Mesenchymal stem cell (in vitro differentiated cells and primary cell): ENCODE data around the gene MAMDC4.

Experiments used
- DNase-seq: peaks from one replicate; pipeline ENCODE4 v3.0.0-alpha.2; 2013
- H2AFZ ChIP-seq: one replicate; pipeline ENCODE4 v1.6.1; 2013; ENCODE audit warnings: low read depth, mild to moderate bottlenecking, control low read depth, inconsistent platforms, low read length, moderate library complexity
- H2AK5ac ChIP-seq: 2 replicates; pipeline ENCODE4 v1.6.1; 2013; ENCODE audit warnings: low read length, moderate library complexity, mild to moderate bottlenecking, inconsistent platforms; ENCODE audit not compliant: severe bottlenecking
- H2BK120ac ChIP-seq: one replicate; pipeline ENCODE4 v1.6.1; 2013; ENCODE audit warnings: low read depth, mild to moderate bottlenecking, inconsistent platforms, low read length, moderate library complexity
- H2BK12ac ChIP-seq, 2 experiments: one replicate each; pipeline ENCODE4 v1.6.1; 2013; ENCODE audit warnings: inconsistent platforms in 2 of 2, low read length in 2 of 2, mild to moderate bottlenecking in 2 of 2, moderate library complexity in 2 of 2, control low read depth in 1 of 2
- H2BK15ac ChIP-seq: one replicate; pipeline ENCODE4 v1.6.1; 2013; ENCODE audit warnings: mild to moderate bottlenecking, low read depth, inconsistent platforms; ENCODE audit not compliant: poor library complexity, severe bottlenecking
- H2BK5ac ChIP-seq: 2 replicates; pipeline ENCODE4 v1.6.1; 2013; ENCODE audit warnings: low read depth, mild to moderate bottlenecking, low read length, control low read depth, inconsistent platforms; ENCODE audit not compliant: poor library complexity, severe bottlenecking
- H3K14ac ChIP-seq, 2 experiments: one replicate each; pipeline ENCODE4 v1.6.1; 2013; ENCODE audit warnings: inconsistent platforms in 2 of 2, low read length in 2 of 2, control low read depth in 1 of 2, mild to moderate bottlenecking in 1 of 2, moderate library complexity in 1 of 2
- H3K18ac ChIP-seq, 2 experiments: one replicate each; pipeline ENCODE4 v1.6.1; 2013; ENCODE audit warnings: inconsistent platforms in 2 of 2, low read length in 2 of 2, control low read depth in 1 of 2, low read depth in 1 of 2, mild to moderate bottlenecking in 1 of 2
- H3K23ac ChIP-seq, 2 experiments: one replicate each; pipeline ENCODE4 v1.6.1; 2013; ENCODE audit warnings: inconsistent platforms in 2 of 2, low read length in 2 of 2, mild to moderate bottlenecking in 2 of 2, moderate library complexity in 2 of 2, control low read depth in 1 of 2
- H3K27ac ChIP-seq: 2 replicates; pipeline ENCODE4 v1.5.1; 2013; ENCODE audit warnings: mild to moderate bottlenecking, moderate library complexity, low read length, control low read depth, inconsistent platforms; ENCODE audit not compliant: poor library complexity, severe bottlenecking
- H3K27me3 ChIP-seq, 2 experiments: 2 replicates each; pipeline versions ENCODE4 v1.6.1 to v1.7.0; 2013; ENCODE audit warnings: low read length in 2 of 2, mild to moderate bottlenecking in 2 of 2, moderate library complexity in 2 of 2, control low read depth in 1 of 2, inconsistent platforms in 1 of 2; ENCODE audit not compliant: control insufficient read depth in 1 of 2, insufficient read depth in 1 of 2
- H3K36me3 ChIP-seq, 2 experiments: 2 replicates each; pipeline versions ENCODE4 v1.6.1 to v1.7.0; 2013; ENCODE audit warnings: low read length in 2 of 2, control low read depth in 1 of 2, inconsistent platforms in 1 of 2, low read depth in 1 of 2, mild to moderate bottlenecking in 1 of 2; ENCODE audit not compliant: insufficient read depth in 2 of 2, control insufficient read depth in 1 of 2
- H3K4ac ChIP-seq, 2 experiments: one replicate each; pipeline ENCODE4 v1.6.1; 2013; ENCODE audit warnings: inconsistent platforms in 2 of 2, low read length in 2 of 2, mild to moderate bottlenecking in 2 of 2, moderate library complexity in 2 of 2, control low read depth in 1 of 2, low read depth in 1 of 2
- H3K4me1 ChIP-seq: 2 replicates; pipeline ENCODE4 v1.6.1; 2013; ENCODE audit warnings: low read depth, low read length, control low read depth; ENCODE audit not compliant: control insufficient read depth, insufficient read depth
- H3K4me2 ChIP-seq: 2 replicates; pipeline ENCODE4 v1.6.1; 2013; ENCODE audit warnings: low read length, mild to moderate bottlenecking, inconsistent platforms; ENCODE audit not compliant: poor library complexity, severe bottlenecking
- H3K4me3 ChIP-seq, 2 experiments: 2 replicates each; pipeline versions ENCODE4 v1.5.1 to v1.7.0; 2013; ENCODE audit warnings: low read length in 2 of 2, mild to moderate bottlenecking in 2 of 2, control low read depth in 1 of 2, low read depth in 1 of 2; ENCODE audit not compliant: insufficient read depth in 1 of 2
- H3K79me1 ChIP-seq: replicated peaks from 2 replicates; pipeline ENCODE4 v1.6.1; 2013; ENCODE audit warnings: mild to moderate bottlenecking, control low read depth, low read length, inconsistent platforms; ENCODE audit not compliant: poor library complexity, severe bottlenecking
- H3K9ac ChIP-seq: 2 replicates; pipeline ENCODE4 v1.7.0; 2013; ENCODE audit warnings: mild to moderate bottlenecking, low read length, moderate library complexity
- H3K9me3 ChIP-seq: 2 replicates; pipeline ENCODE4 v1.7.0; 2013; ENCODE audit warnings: mild to moderate bottlenecking, low read length; ENCODE audit not compliant: control insufficient read depth
- H4K8ac ChIP-seq: one replicate; pipeline ENCODE4 v1.6.1; 2013; ENCODE audit warnings: inconsistent platforms, mild to moderate bottlenecking, low read length, moderate library complexity
- H4K91ac ChIP-seq: one replicate; pipeline ENCODE4 v1.6.1; 2013; ENCODE audit warnings: mild to moderate bottlenecking, low read length, inconsistent platforms
- WGBS: methylation state at CpG from one replicate; pipeline ENCODE4 v1.1.7; 2013; ENCODE audit warnings: mixed read lengths; 5-methylcytosine and 5-hydroxymethylcytosine counted together

The MAMDC4 gene

DNA sequence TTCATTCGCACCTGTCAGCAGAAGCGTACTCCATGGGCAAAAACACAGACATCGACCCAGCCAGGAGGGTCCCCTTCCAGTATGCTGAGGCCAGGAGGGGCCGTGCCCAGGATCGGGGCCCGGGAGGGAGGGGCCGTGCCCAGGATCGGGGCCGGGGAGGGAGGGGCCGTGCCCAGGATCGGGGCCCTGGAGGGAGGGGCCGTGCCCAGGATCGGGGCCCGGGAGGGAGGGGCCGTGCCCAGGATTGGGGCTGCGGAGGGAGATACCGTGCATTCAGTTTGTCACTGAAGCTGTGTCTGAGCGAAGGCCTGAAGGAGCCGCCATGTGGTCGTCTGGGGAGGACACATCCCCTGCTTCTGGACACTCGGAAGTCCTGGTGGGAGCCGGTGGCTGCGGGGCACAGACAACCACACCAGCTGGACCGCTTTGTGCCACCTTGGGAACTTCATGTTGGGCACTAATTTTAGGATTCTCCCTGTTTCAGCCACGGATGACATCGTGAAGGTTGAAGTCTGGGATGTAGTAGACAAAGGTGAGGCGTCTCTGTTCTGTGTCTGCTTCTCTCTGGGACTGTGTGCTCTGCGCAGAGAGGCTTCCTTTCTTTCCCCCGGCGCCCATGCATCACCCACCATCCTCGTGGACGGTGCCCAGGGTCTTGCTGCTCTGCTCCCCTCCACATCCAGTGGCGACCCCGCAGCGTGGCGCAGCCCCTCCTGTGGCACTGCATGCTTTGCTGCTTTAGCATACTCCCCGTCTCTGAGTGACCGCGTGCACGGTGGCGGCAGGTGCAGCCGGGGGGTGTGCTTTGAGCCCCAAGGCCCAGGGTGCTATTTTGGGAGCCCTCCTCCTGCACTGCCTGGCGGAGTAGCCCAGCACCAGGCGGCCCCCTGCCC is 26.6 kb upstream of the MAMDC4 start:
- no peak for DNase-seq
- WGBS: 96% methylated on average over 44 of the region's 44 CpGs
- no peak overlapping the region for H3K4ac ChIP-seq
- H3K4me3 ChIP-seq: no peak overlapping the region
- no peak overlapping the region for H3K9ac ChIP-seq
- H3K14ac ChIP-seq: no peak overlapping the region
- no peak overlapping the region for H2AK5ac ChIP-seq
- H3K4me1 ChIP-seq: peaks cover 11% of the 10 kb centered on the region
- H3K9me3 ChIP-seq: no peaks in the 10 kb centered on the region
- H4K8ac ChIP-seq: no peak overlapping the region
- no peak overlapping the region for H3K18ac ChIP-seq
- H2BK120ac ChIP-seq: no peak overlapping the region
- no peak overlapping the region for H4K91ac ChIP-seq
- no peak overlapping the region for H2BK15ac ChIP-seq
- H3K27ac ChIP-seq: no peak overlapping the region
- no peak overlapping the region for H3K4me2 ChIP-seq
- peaks cover 60 to 93% of the 10 kb centered on the region in 2 experiments for H3K36me3 ChIP-seq
- H2BK12ac ChIP-seq: no peak overlapping the region
- H3K27me3 ChIP-seq: no peaks in the 10 kb centered on the region
- no peak overlapping the region for H2AFZ ChIP-seq
- H3K23ac ChIP-seq: no peak overlapping the region
- H2BK5ac ChIP-seq: no peak overlapping the region
- peaks cover 66% of the 10 kb centered on the region for H3K79me1 ChIP-seq

DNA sequence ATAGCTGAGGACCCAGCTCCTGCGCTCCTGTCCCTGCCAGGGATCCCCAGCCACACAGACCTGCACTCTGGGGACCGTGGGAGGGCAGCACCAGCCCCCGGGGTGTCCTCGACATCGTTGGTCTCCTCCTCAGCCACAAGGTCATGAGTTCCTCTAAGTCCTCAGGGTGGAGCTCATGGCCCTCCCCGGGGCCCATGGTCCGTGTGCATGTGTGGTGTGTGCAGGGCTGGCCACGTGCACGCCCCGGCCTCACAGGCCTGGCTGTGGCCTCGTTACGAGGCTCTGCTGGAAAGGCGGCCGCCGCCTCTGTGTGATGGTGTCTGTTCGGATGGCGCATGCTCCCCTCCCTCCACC is 26.0 kb upstream of the MAMDC4 start:
- 98% methylated on average over 17 of the region's 17 CpGs for WGBS
- Histone ChIP-seq H3K79me1 (peaks cover 64% of the 10 kb centered on the region), H2BK120ac (no peak overlapping the region), H3K4me2 (no peak overlapping the region), H3K14ac (no peak overlapping the region), H3K36me3 (peaks cover 66 to 96% of the 10 kb centered on the region in 2 experiments), H3K4me3 (no peak overlapping the region), H2BK15ac (no peak overlapping the region), H2AK5ac (no peak overlapping the region), H2BK12ac (no peak overlapping the region), H2BK5ac (no peak overlapping the region), H3K9ac (no peak overlapping the region), H3K27ac (no peak overlapping the region), H3K18ac (no peak overlapping the region), H2AFZ (no peak overlapping the region), H3K4me1 (peaks cover 9% of the 10 kb centered on the region), H3K27me3 (no peaks in the 10 kb centered on the region), H3K9me3 (no peaks in the 10 kb centered on the region), H3K4ac (no peak overlapping the region), H3K23ac (no peak overlapping the region), H4K91ac (no peak overlapping the region), H4K8ac (no peak overlapping the region)
- no peak for DNase-seq

DNA sequence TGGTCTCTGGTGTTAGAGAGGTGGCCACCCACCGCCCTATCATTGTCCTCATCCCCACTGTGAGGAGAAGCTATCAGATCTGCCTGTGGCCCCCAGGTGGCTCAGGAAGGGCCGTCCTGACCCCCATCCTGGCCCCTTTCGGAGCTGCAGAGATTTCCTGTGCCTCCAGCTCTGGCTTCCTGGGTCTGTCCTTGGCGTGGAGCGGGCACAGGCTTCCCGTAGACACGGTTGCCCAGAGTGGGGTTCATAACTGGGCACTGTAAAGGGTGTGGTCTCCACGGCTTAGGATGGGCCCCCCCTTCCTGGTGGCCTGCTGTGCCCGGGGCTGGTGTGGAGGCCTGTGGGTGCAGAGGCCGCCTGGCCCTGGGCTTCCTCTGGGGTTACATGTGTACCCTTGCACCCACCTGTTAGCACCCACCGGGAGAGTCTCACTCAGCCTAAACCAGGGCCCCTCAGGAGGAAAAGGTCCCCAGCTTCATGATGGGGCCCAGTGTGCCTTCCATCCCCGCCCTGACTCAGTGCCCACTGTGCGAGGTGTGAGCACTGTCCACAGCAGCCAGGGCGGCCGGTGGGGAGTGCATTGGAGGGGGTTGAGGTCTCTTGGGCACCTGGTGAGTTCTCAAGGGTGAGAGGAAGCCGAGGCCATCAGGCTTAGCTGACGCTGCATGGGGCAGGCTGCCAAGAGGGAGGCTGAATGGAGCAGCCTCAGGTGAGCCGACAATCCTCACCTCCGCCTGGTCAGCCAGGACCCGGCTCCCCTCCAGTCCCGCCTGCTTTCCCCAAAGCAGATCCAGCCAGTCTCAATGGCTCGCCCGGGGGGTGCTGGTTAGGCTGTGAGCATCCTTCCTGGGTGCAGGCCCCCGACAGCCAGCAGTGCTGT is 25.2 kb upstream of the MAMDC4 start:
- no peak overlapping the region for H2AK5ac ChIP-seq
- no peak for DNase-seq
- H2BK120ac ChIP-seq: no peak overlapping the region
- H3K27ac ChIP-seq: no peak overlapping the region
- H2AFZ ChIP-seq: no peak overlapping the region
- H3K27me3 ChIP-seq: no peaks in the 10 kb centered on the region
- H3K18ac ChIP-seq: no peak overlapping the region
- H4K91ac ChIP-seq: peak overlapping the region; percentile 15
- no peak overlapping the region for H3K4me2 ChIP-seq
- no peak overlapping the region for H3K9ac ChIP-seq
- no peak overlapping the region for H2BK12ac ChIP-seq
- no peak overlapping the region for H3K14ac ChIP-seq
- H3K4me1 ChIP-seq: peaks cover 4% of the 10 kb centered on the region
- H3K79me1 ChIP-seq: peaks cover 65% of the 10 kb centered on the region
- H2BK5ac ChIP-seq: no peak overlapping the region
- no peaks in the 10 kb centered on the region for H3K9me3 ChIP-seq
- no peak overlapping the region for H3K4ac ChIP-seq
- 97% methylated on average over 24 of the region's 24 CpGs for WGBS
- no peak overlapping the region for H3K4me3 ChIP-seq
- H3K36me3 ChIP-seq: peaks cover 72 to 96% of the 10 kb centered on the region in 2 experiments
- H4K8ac ChIP-seq: no peak overlapping the region
- H2BK15ac ChIP-seq: no peak overlapping the region
- H3K23ac ChIP-seq: no peak overlapping the region
